HepG2 (cell line): ENCODE data around the gene HOXC11. TPM values are rescaled to one million over a fixed set of nuclear protein-coding genes. Genes with fewer than 3 reads are reported as not detected.

ENCODE experiments used
- ATF7 ChIP-seq, 2 experiments: fragments of 450-650 bp in 1 of 2; sonication (generic) in 1 of 2; formaldehyde crosslinking in 1 of 2; IDR thresholded peaks; 2 replicates each; pipeline versions ENCODE4 v1.4.0 to v1.6.1; 2016 to 2020; ENCODE audit warnings: antibody characterized with exemption in 1 of 2, mild to moderate bottlenecking in 1 of 2, missing genetic modification reagents in 1 of 2
- CREB1 ChIP-seq, 2 experiments: fragments of 450-650 bp in 1 of 2; IDR thresholded peaks; 2 replicates each; pipeline ENCODE4 v1.6.1; 2016 to 2017; ENCODE audit warnings: control low read depth in 1 of 2, mild to moderate bottlenecking in 1 of 2, missing compliant biosample characterization in 1 of 2, missing genetic modification characterization in 1 of 2
- DPF2 ChIP-seq: sonication (generic); formaldehyde crosslinking; IDR thresholded peaks from 2 replicates; pipeline ENCODE4 v1.4.0; 2020; ENCODE audit warnings: mild to moderate bottlenecking, low read depth, missing genetic modification reagents, borderline replicate concordance
- ELK4 ChIP-seq: sonication (generic); formaldehyde crosslinking; IDR thresholded peaks from 2 replicates; pipeline ENCODE4 v1.9.0; 2021; ENCODE audit warnings: missing genetic modification reagents, borderline replicate concordance
- HMGXB3 ChIP-seq: sonication (generic); formaldehyde crosslinking; IDR thresholded peaks from 2 replicates; pipeline ENCODE4 v1.4.0; 2020; ENCODE audit warnings: missing genetic modification reagents, borderline replicate concordance
- HMGXB4 ChIP-seq, 2 experiments: sonication (generic) in 1 of 2; formaldehyde crosslinking in 1 of 2; IDR thresholded peaks; 2 replicates each; pipeline versions ENCODE4 v1.4.0 to v1.6.1; 2018 to 2020; ENCODE audit warnings: missing genetic modification reagents in 2 of 2, borderline replicate concordance in 1 of 2, low read depth in 1 of 2, mild to moderate bottlenecking in 1 of 2, missing biosample characterization in 1 of 2
- JUND ChIP-seq: sonication (generic); formaldehyde crosslinking; IDR thresholded peaks from 2 replicates; pipeline ENCODE4 v1.8.0; 2022; ENCODE audit warnings: mild to moderate bottlenecking, missing genetic modification reagents
- KAT8 ChIP-seq: IDR thresholded peaks from 2 replicates; pipeline ENCODE4 v1.6.1; 2016; ENCODE audit warnings: missing genetic modification reagents, missing compliant biosample characterization
- KMT2B ChIP-seq: IDR thresholded peaks from 2 replicates; pipeline ENCODE4 v1.6.1; 2016; ENCODE audit warnings: missing genetic modification reagents, missing compliant biosample characterization
- WIZ ChIP-seq: sonication (generic); formaldehyde crosslinking; IDR thresholded peaks from 2 replicates; pipeline ENCODE4 v1.5.1; 2020; ENCODE audit warnings: mild to moderate bottlenecking, missing genetic modification reagents
- XBP1 ChIP-seq: sonication (generic); formaldehyde crosslinking; IDR thresholded peaks from 2 replicates; pipeline ENCODE4 v1.5.0; 2020; ENCODE audit warnings: missing genetic modification reagents
- ZNF12 ChIP-seq: sonication (generic); formaldehyde crosslinking; IDR thresholded peaks from 2 replicates; pipeline ENCODE4 v1.5.0; 2020; ENCODE audit warnings: missing genetic modification reagents
- ZNF230 ChIP-seq: sonication (generic); formaldehyde crosslinking; IDR thresholded peaks from 2 replicates; pipeline ENCODE4 v1.4.0; 2020; ENCODE audit warnings: mild to moderate bottlenecking, missing genetic modification reagents
- ZNF33A ChIP-seq: sonication (generic); formaldehyde crosslinking; IDR thresholded peaks from 2 replicates; pipeline ENCODE4 v1.5.1; 2020; ENCODE audit warnings: missing genetic modification reagents, mild to moderate bottlenecking, moderate library complexity, borderline replicate concordance
- ZNF484 ChIP-seq: sonication (generic); formaldehyde crosslinking; IDR thresholded peaks from 2 replicates; pipeline ENCODE4 v1.5.1; 2020; ENCODE audit warnings: mild to moderate bottlenecking, low read depth, missing genetic modification reagents, borderline replicate concordance
- ZNF562 ChIP-seq: sonication (generic); formaldehyde crosslinking; IDR thresholded peaks from 2 replicates; pipeline ENCODE4 v1.8.0; 2022; ENCODE audit warnings: missing genetic modification reagents, borderline replicate concordance
- ZNF724P ChIP-seq: sonication (generic); formaldehyde crosslinking; IDR thresholded peaks from 2 replicates; pipeline ENCODE4 v1.8.0; 2022; ENCODE audit warnings: missing genetic modification reagents, borderline replicate concordance
- ZNF747 ChIP-seq: sonication (generic); formaldehyde crosslinking; IDR thresholded peaks from 2 replicates; pipeline ENCODE4 v1.8.1; 2023; ENCODE audit warnings: missing genetic modification reagents, mild to moderate bottlenecking, borderline replicate concordance
- ZNF768 ChIP-seq: sonication (generic); formaldehyde crosslinking; IDR thresholded peaks from 2 replicates; pipeline ENCODE4 v1.4.0; 2020; ENCODE audit warnings: missing genetic modification reagents
- polyA plus RNA-seq, 8 experiments: library from polyadenylated mRNA; depleted of rRNA in 3 of 8; stranded (reverse) in 7 of 8; unstranded in 1 of 8; fragments of >200 nt; fragmentation: Illumina TruSeq in 4 of 8; extraction: Trizol in 4 of 8; gene quantifications; 2 replicates each; pipeline versions ENCODE4 v1.2.1 to v1.2.3, GENCODE V29; 2011 to 2016; ENCODE audit warnings: low read depth in 4 of 8, missing spikeins in 1 of 8, mixed read lengths in 1 of 8; ENCODE audit not compliant: insufficient read depth in 1 of 8
- total RNA-seq, 5 experiments: library from RNA; depleted of rRNA; stranded (reverse); fragments of >200 nt; fragmentation: Illumina TruSeq; extraction: Trizol; gene quantifications; 2 replicates each; pipeline ENCODE4 v1.2.3, GENCODE V29; 2016; ENCODE audit warnings: low read depth in 1 of 5

Gene HOXC11
- total and polyA plus RNA-seq, 2 of the 13 experiments (the other 11 are each of a cell fraction or from before 2014, with no cell fraction given) = not detected

GRCh38 chr12:54000116-54001114 is 27.5 kb downstream of the HOXC11 start, which contains the start of gene HOXC9 (continued):
- TF ChIP-seq ATF7 (IDR thresholded peaks at IDR 0.05) (no peak), ATF7 (CRISPR knock-in tag; IDR thresholded peaks at IDR 0.05) (no peak), KMT2B (CRISPR knock-in tag) (no peak), ZNF562 (CRISPR knock-in tag) (no peak), ZNF768 (CRISPR knock-in tag) (peak; percentile 24; the same call in 1 of the 2 replicates), DPF2 (CRISPR knock-in tag) (no peak), XBP1 (no peak), ZNF12 (CRISPR knock-in tag) (no peak), KAT8 (CRISPR knock-in tag) (0 out of 2 replicates have a peak, but pooled peaks have one; percentile 36), ZNF484 (CRISPR knock-in tag) (no peak), ZNF724P (CRISPR knock-in tag) (no peak), ELK4 (CRISPR knock-in tag) (0 out of 2 replicates have a peak, but pooled peaks have one; percentile 24), ZNF230 (no peak), JUND (no peak), ZNF33A (CRISPR knock-in tag) (no peak), HMGXB3 (CRISPR knock-in tag) (no peak), HMGXB4 (CRISPR knock-in tag; IDR thresholded peaks at IDR 0.05; ENCODE audit: borderline replicate concordance in 1 of 2, low read depth in 1 of 2) (peak in 1 of 2 experiments; percentile 66; a peak in 2 of 4 replicates), CREB1 (IDR thresholded peaks at IDR 0.05) (no peak), CREB1 (CRISPR knock-in tag; IDR thresholded peaks at IDR 0.05) (no peak), WIZ (CRISPR knock-in tag) (no peak), ZNF747 (CRISPR knock-in tag) (no peak)
